Upper lobe of left lung (tissue), 6 donors: ENCODE measurements around the gene CHAF1A. TPM values are rescaled to one million over a fixed set of nuclear protein-coding genes. Genes with fewer than 3 reads are reported as not detected.
A peak's percentile ranks its signal among the peaks of the same experiment; 100 is the strongest.

Experiments
- ATAC-seq, 2 donors: fragments of 200-7000 bp; cut with Tn5 transposase; one replicate each; pipeline ENCODE4 v1.9.1; 2022; ENCODE audit warnings: mild to moderate bottlenecking in 2 of 2, moderate library complexity in 2 of 2; ENCODE audit not compliant: low FRiP score in 2 of 2
- DNase-seq, 2 donors: peaks; one replicate each; pipeline ENCODE4 v3.0.0-alpha.2; 2019 to 2020
- H3K27ac ChIP-seq, 4 donors: fragments of 200-600 bp; sonication (generic); one replicate each; pipeline ENCODE4 v1.5.1; 2016 to 2019
- H3K27me3 ChIP-seq, 4 donors: fragments of 200-600 bp; sonication (generic); one replicate each; pipeline ENCODE4 v1.5.1; 2017 to 2019
- H3K36me3 ChIP-seq, 4 donors: fragments of 200-600 bp; sonication (generic); one replicate each; pipeline ENCODE4 v1.5.1; 2016 to 2019
- H3K4me1 ChIP-seq, 4 donors: fragments of 200-600 bp; sonication (generic); one replicate each; pipeline ENCODE4 v1.5.1; 2018 to 2019
- H3K4me3 ChIP-seq, 4 donors: fragments of 200-600 bp; sonication (generic); one replicate each; pipeline ENCODE4 v1.5.1; 2017 to 2019; ENCODE audit warnings: mild to moderate bottlenecking in 2 of 4, moderate library complexity in 1 of 4
- H3K9me3 ChIP-seq, 4 donors: fragments of 200-600 bp; sonication (generic); one replicate each; pipeline ENCODE4 v1.5.1; 2018 to 2019
- EP300 ChIP-seq, 4 donors: sonication (generic); formaldehyde crosslinking; IDR thresholded peaks; one replicate each; pipeline ENCODE4 v1.5.1; 2017; ENCODE audit warnings: antibody characterized with exemption in 4 of 4, control low read depth in 2 of 4
- POLR2A ChIP-seq, 4 donors: fragments of 450-650 bp; IDR thresholded peaks; one replicate each; pipeline ENCODE4 v1.5.1; 2016 to 2017; ENCODE audit warnings: antibody characterized with exemption in 4 of 4, mild to moderate bottlenecking in 2 of 4
- POLR2AphosphoS5 ChIP-seq, 2 donors: sonication (generic); formaldehyde crosslinking; IDR thresholded peaks; one replicate each; pipeline ENCODE4 v1.5.1; 2017; ENCODE audit warnings: antibody characterized with exemption in 2 of 2
- WGBS, 2 donors: methylation state at CpG; one replicate each; pipeline ENCODE4 v1.1.5; 2017 to 2018; 5-methylcytosine and 5-hydroxymethylcytosine counted together
- total RNA-seq, 6 donors: library from RNA; depleted of rRNA in 4 of 6; stranded (reverse); fragments of >200 nt in 4 of 6; gene quantifications; one replicate each; pipeline versions ENCODE4 v1.1.0 to v1.2.1, GENCODE V29; 2016 to 2021
- TF ChIP-seq, protein P1 (sequence below), 6 experiments: fragments of 450-650 bp in 4 of 6; fragments of 200-600 bp in 2 of 6; sonication (generic) in 2 of 6; IDR thresholded peaks; one replicate each; pipeline ENCODE4 v1.5.1; 2016 to 2019; ENCODE audit warnings: antibody characterized with exemption in 6 of 6
- donor health status: DM: no; HTN: no; CAD: no; lungs with moderate emphysema.
- donor health status: DM: no; HTN: yes; CAD: no; lungs with severe emphysema.

Gene CHAF1A
- total RNA-seq, 6 donors from 2014 or later = 3.3 to 16.8 (median 10.1) TPM

DNA sequence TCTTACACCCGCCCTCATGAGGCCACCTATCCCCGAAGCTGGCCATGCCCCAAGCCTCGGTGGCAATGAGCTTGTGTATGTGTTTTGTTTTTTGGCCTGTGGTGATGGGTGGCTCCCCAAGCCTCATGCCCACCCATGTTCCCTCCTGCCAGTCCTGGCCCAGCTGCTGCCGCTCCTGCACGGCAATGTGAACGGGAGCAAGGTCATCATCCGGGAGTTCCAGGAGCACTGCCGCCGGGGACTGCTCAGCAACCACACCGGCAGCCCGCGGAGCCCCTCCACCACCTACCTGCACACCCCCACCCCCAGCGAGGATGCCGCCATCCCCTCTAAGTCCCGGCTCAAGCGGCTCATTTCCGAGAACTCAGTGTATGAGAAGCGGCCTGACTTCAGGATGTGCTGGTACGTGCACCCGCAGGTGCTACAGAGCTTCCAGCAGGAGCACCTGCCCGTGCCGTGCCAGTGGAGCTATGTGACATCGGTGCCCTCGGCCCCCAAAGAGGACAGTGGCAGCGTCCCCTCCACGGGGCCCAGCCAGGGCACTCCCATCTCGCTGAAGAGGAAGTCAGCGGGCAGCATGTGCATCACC is 30.6 kb downstream of the CHAF1A start:
- Histone ChIP-seq H3K27ac (no peak overlapping the region), H3K4me3 (no peak overlapping the region), H3K27me3 (no peaks in the 10 kb centered on the region), H3K4me1 (peaks cover 0 to 6% (median 3%) of the 10 kb centered on the region in 4 donors), H3K36me3 (peaks cover 0 to 50% (median 25%) of the 10 kb centered on the region in 4 donors), H3K9me3 (no peaks in the 10 kb centered on the region)
- DNase-seq (peak in 1 of 2 donors; percentile 66), ATAC-seq (no peak)
- TF ChIP-seq, protein P1, sequence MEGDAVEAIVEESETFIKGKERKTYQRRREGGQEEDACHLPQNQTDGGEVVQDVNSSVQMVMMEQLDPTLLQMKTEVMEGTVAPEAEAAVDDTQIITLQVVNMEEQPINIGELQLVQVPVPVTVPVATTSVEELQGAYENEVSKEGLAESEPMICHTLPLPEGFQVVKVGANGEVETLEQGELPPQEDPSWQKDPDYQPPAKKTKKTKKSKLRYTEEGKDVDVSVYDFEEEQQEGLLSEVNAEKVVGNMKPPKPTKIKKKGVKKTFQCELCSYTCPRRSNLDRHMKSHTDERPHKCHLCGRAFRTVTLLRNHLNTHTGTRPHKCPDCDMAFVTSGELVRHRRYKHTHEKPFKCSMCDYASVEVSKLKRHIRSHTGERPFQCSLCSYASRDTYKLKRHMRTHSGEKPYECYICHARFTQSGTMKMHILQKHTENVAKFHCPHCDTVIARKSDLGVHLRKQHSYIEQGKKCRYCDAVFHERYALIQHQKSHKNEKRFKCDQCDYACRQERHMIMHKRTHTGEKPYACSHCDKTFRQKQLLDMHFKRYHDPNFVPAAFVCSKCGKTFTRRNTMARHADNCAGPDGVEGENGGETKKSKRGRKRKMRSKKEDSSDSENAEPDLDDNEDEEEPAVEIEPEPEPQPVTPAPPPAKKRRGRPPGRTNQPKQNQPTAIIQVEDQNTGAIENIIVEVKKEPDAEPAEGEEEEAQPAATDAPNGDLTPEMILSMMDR (IDR thresholded peaks at IDR 0.05) = no peak
- no peak for TF ChIP-seq EP300 (IDR thresholded peaks at IDR 0.05)
- TF ChIP-seq POLR2A (IDR thresholded peaks at IDR 0.05) = no peak
- no peak for TF ChIP-seq POLR2AphosphoS5 (IDR thresholded peaks at IDR 0.05)
- 93 to 94% methylated on average over 21 to 28 of the region's 28 CpGs for WGBS, 2 donors

DNA sequence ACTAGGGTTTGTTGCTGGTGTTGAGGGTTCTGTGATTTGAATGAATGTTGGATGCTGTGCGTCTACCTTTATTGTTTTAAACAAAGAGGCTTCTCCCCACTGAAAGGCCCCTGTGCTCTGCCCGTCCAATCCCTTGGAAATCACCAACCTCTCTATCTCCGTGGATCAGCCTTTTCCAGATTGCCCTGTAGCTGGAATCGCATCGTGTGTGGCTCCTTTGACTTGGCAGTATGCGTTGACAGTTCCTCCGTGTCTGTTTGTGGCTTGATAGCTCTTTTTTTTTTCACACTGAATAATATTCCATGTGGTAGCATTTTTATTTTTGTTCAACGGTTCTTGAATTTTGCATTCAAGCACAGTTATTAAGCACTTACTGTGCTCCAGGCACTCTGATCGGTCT is 32.0 kb downstream of the CHAF1A start:
- WGBS, 2 donors = 94 to 98% methylated on average over 9 of the region's 9 CpGs
- no peak overlapping the region for H3K27ac ChIP-seq
- no peak for TF ChIP-seq EP300 (IDR thresholded peaks at IDR 0.05)
- TF ChIP-seq, protein P1 (IDR thresholded peaks at IDR 0.05) = no peak
- TF ChIP-seq POLR2AphosphoS5 (IDR thresholded peaks at IDR 0.05) = no peak
- no peak for TF ChIP-seq POLR2A (IDR thresholded peaks at IDR 0.05)
- H3K9me3 ChIP-seq = no peaks in the 10 kb centered on the region
- peaks cover 0 to 50% (median 25%) of the 10 kb centered on the region in 4 donors for H3K36me3 ChIP-seq
- peaks cover 0 to 6% (median under 1%) of the 10 kb centered on the region in 4 donors for H3K4me1 ChIP-seq
- H3K4me3 ChIP-seq = no peak overlapping the region
- H3K27me3 ChIP-seq = no peaks in the 10 kb centered on the region
- ATAC-seq (no peak), DNase-seq (no peak)

DNA sequence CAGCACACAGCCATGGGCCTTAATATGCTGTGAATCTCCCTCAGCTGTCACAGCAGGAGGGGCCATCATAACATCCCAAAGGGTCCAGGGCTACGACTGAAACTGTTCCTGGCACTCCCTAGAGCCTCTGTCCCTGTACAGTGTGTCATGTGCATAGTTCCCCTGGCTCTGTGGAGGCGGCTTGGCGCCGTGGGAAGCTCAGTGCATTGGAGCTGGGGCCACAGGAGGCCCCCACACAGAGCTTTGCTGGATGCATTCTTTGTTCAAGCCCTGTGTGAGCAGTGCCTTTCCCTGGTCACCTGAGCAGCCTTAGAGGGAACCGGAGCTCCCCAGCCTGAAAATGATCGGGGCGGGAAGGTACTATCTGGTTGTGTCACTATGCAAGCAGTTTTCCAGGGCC is 33.8 kb downstream of the CHAF1A start:
- peaks cover 0 to 6% (median 0%) of the 10 kb centered on the region in 4 donors for H3K4me1 ChIP-seq
- TF ChIP-seq POLR2A (IDR thresholded peaks at IDR 0.05) = no peak
- TF ChIP-seq EP300 (IDR thresholded peaks at IDR 0.05) = no peak
- TF ChIP-seq POLR2AphosphoS5 (IDR thresholded peaks at IDR 0.05) = no peak
- TF ChIP-seq, protein P1 (IDR thresholded peaks at IDR 0.05) = no peak
- no peaks in the 10 kb centered on the region for H3K27me3 ChIP-seq
- H3K27ac ChIP-seq = no peak overlapping the region
- ATAC-seq (no peak), DNase-seq (no peak)
- H3K36me3 ChIP-seq = peaks cover 0 to 38% (median 21%) of the 10 kb centered on the region in 4 donors
- 60 to 95% methylated on average over 1 to 7 of the region's 7 CpGs for WGBS, 2 donors
- H3K9me3 ChIP-seq = no peaks in the 10 kb centered on the region
- no peak overlapping the region for H3K4me3 ChIP-seq

DNA sequence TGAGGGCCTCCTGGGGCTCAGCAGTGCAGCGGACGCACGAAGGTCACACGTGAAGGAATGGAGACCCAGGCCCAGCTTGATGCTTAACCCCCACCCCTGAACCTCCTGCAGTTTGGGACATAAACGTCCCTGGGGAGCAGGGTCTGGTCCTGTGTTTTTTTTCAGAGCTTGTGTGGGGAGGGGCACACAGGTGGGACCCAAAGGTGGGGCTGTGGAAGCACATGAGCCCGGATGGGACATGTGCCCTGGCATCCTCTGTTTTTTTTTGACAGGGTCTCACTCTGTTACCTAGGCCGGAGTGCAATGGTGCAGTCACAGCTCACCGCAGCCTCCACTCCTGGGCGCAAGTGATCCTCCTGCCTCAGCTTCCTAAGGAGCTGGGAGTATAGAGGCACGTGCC is 34.7 kb downstream of the CHAF1A start:
- Histone ChIP-seq H3K36me3 (peaks cover 0 to 30% (median 18%) of the 10 kb centered on the region in 4 donors), H3K27me3 (no peaks in the 10 kb centered on the region), H3K9me3 (no peaks in the 10 kb centered on the region), H3K4me3 (no peak overlapping the region), H3K4me1 (peaks cover 0 to 3% (median 0%) of the 10 kb centered on the region in 4 donors), H3K27ac (no peak overlapping the region)
- DNase-seq (no peak), ATAC-seq (no peak)
- TF ChIP-seq EP300 (IDR thresholded peaks at IDR 0.05) = no peak
- no peak for TF ChIP-seq POLR2A (IDR thresholded peaks at IDR 0.05)
- TF ChIP-seq, protein P1 (IDR thresholded peaks at IDR 0.05) = no peak
- no peak for TF ChIP-seq POLR2AphosphoS5 (IDR thresholded peaks at IDR 0.05)
- WGBS, 2 donors = 93 to 100% methylated on average over 4 to 10 of the region's 10 CpGs

DNA sequence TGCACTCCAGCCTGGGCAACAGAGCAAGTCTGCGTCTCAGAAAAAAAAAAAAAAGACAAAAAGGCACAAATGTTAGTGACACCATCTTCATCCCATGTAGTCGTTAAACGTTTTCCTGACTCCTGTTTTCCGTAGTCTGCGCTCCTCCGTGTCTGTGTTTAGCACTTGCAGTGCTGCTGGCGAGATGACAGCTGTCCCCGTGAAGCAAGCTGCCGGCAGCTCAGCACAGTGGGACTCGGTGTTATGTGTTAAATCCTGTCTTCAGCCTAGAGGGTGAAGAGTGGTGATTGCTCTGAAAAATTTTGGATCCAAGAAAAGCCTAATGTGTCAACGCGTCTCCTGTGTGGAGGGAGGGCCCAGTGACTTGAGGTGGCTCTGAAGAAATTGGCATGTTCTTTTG is 36.8 kb downstream of the CHAF1A start:
- no peaks in the 10 kb centered on the region for H3K9me3 ChIP-seq
- no peaks in the 10 kb centered on the region for H3K27me3 ChIP-seq
- H3K4me1 ChIP-seq = no peaks in the 10 kb centered on the region
- ATAC-seq (no peak), DNase-seq (no peak)
- peaks cover 0 to 12% (median 7%) of the 10 kb centered on the region in 4 donors for H3K36me3 ChIP-seq
- H3K4me3 ChIP-seq = no peak overlapping the region
- TF ChIP-seq POLR2A (IDR thresholded peaks at IDR 0.05) (no peak), EP300 (IDR thresholded peaks at IDR 0.05) (no peak), POLR2AphosphoS5 (IDR thresholded peaks at IDR 0.05) (no peak)
- TF ChIP-seq, protein P1 (IDR thresholded peaks at IDR 0.05) = no peak
- no peak overlapping the region for H3K27ac ChIP-seq
- WGBS, 2 donors = 90 to 98% methylated on average over 12 of the region's 12 CpGs
